GM12878 (cell line): ENCODE measurements around the gene CCT6B. TPM values are rescaled to one million over a fixed set of nuclear protein-coding genes. Genes with fewer than 3 reads are reported as not detected.

ENCODE experiments used
- BCLAF1 ChIP-seq: fragments of 450-650 bp; IDR thresholded peaks from 2 replicates; pipeline ENCODE4 v1.6.1; 2017; ENCODE audit warnings: antibody characterized with exemption, mild to moderate bottlenecking, moderate library complexity
- JUNB ChIP-seq: IDR thresholded peaks from 2 replicates; pipeline ENCODE4 v1.6.1; 2016; ENCODE audit warnings: antibody characterized with exemption, mild to moderate bottlenecking
- POLR2AphosphoS2 ChIP-seq: IDR thresholded peaks from 2 replicates; pipeline ENCODE4 v1.6.1; 2011; ENCODE audit warnings: low read depth, mild to moderate bottlenecking, low read length, improper control_type of control experiment, moderate library complexity
- SMC3 ChIP-seq: IDR thresholded peaks from 2 replicates; pipeline ENCODE4 v1.6.1; 2011; ENCODE audit warnings: low read length, improper control_type of control experiment, borderline replicate concordance
- ZNF687 ChIP-seq: fragments of 450-650 bp; IDR thresholded peaks from 2 replicates; pipeline ENCODE4 v1.6.1; 2017; ENCODE audit warnings: mild to moderate bottlenecking, moderate library complexity
- polyA plus RNA-seq, 11 experiments: library from polyadenylated mRNA; depleted of rRNA in 4 of 11; unstranded in 6 of 11; stranded (reverse) in 5 of 11; fragments of >200 nt; fragmentation: Nextera tagmentation in 4 of 11; fragmentation: Illumina TruSeq in 1 of 11; extraction: Ambion mirVana in 4 of 11; extraction: Trizol in 1 of 11; gene quantifications; 1 replicate in 1 of 11; 2 replicates in 10 of 11; pipeline versions ENCODE4 v1.2.1 to v1.2.3, GENCODE V29; 2011 to 2016; ENCODE audit warnings: inconsistent platforms in 2 of 11, missing spikeins in 2 of 11, low read depth in 1 of 11
- total RNA-seq, 4 experiments: library from RNA; depleted of rRNA in 3 of 4; stranded (reverse); fragments of >200 nt in 3 of 4; fragmentation: Illumina TruSeq in 1 of 4; extraction: Trizol in 1 of 4; gene quantifications; 2 replicates each; pipeline versions ENCODE4 v1.2.1 to v1.2.3, GENCODE V29; 2013 to 2021

The CCT6B gene
- total and polyA plus RNA-seq, 10 of the 15 experiments (the other 5 are each of a cell fraction or from before 2014, with no cell fraction given): 1.6 to 6.1 (median 2.6) TPM

- TF ChIP-seq ZNF687 (peak; percentile 47; the same call in 1 of the 2 replicates), JUNB (0 out of 2 replicates have a peak, but pooled peaks have one; percentile 11), BCLAF1 (no peak), POLR2AphosphoS2 (peak; percentile 70; the same call in 1 of the 2 replicates), SMC3 (no peak)
Measured at GRCh38 chr17:34961093-34961911, at the start of gene CCT6B, which contains the start of gene ZNF830 (continued).
